ENCODE results near the gene TIGIT.

The TIGIT gene

DNA sequence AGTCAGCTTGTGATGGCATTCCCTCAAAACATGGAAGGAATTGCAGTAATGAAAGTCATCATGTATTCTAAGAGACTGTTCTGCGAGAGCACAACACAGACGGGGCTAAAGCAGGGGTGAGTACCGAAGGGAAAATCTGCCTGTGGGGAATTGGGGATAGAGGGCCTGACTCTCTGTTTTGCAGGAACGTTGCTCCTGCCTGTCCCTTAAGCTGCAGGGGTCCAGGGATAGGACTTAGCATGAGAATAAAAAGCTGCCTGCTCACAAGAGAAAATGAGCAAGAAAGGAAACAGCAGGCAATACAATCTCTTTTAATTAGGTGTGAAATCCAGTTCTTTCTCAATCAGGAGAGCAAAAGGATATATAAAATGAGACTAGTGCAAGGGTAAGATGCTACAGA is 62.2 kb downstream of the TIGIT start:
- no peak for DNase-seq

DNA sequence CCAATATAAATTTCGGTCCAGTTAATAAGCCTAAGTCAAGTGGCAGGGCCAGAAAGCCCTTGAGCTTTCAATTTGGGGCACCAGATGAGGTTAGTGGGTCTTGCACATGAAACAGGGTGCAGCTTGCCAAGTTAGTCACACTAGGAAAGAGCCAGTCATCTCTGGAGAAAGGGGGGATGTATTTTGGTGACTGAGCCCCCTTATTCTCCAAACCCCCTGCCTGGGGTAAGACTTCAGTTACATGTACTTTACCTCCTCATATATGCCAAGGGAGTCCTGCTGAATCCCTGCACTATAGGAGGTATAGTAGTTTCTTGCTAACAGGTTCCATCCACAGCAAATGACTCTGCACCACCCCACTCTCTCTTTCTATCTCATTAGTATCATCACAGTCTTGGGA is 62.7 kb downstream of the TIGIT start:
- no peak for DNase-seq
